ENCODE measurements around the gene JARID2.

Gene JARID2

GRCh38 chr6:15247500-15248450, 1.9 kb downstream of the JARID2 start:
- DNase-seq, result peak in 1 of 2 experiments; percentile 60

DNA sequence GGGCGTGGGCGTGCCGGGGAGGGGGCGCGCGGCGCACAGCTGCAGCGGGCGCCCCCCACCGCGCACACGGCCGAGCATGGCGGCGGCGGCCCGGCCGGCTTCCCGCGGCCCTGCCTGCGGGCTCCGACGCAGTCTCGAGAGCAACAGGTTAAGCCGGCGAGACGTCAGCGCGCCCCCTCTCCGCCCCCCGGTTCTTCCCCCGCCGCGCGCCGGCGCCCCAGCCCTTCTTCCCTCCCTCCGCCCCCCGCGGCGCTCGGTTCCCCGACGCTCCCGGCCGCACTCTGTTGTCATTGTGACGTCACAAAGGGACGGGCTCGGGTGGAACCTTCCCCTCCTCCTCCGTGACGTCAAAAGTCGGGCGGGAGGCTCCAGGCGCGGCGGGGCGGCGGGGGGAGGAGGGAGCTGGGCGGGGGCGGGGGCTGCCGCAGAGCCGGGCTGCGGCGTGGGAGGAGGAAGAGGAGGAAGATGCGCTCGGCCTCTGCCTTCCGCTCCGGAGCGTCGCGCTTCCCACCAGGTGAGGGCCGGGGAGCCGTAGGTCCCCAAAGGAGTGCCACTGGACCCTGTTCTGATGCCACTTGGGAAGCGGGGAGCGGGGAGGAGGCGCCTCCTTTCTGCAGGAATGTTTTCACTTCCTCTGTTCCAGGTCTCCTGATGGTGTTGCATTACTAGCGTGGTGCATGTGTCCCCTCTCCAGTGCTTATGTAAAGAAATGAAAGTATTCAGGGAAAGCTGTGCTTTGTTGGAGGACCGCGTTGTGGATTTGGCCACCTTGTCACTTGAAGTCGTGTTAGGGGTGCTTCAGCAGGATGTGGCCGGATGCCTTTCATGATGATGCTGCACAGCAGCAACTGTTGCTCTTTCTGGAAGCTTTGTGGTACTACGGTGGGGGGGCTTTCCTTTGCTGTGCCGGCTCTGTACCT, 2.8 kb downstream of the JARID2 start:
- DNase-seq, result peak; percentile 95

- DNase-seq, result peak in 1 of 2 experiments; percentile 33
These were observed 3.6 kb downstream of the JARID2 start for GRCh38 chr6:15249371-15250019.

GRCh38 chr6:15250187-15251168, 4.6 kb downstream of the JARID2 start:
- no peak for DNase-seq

- no peak for DNase-seq
These were observed 6.3 kb downstream of the JARID2 start for GRCh38 chr6:15252195-15252594.

- DNase-seq, result no peak
These were observed 7.5 kb downstream of the JARID2 start for GRCh38 chr6:15253203-15254022.

- peak in 1 of 2 experiments; percentile 59 for DNase-seq
These were observed 8.5 kb downstream of the JARID2 start for GRCh38 chr6:15254070-15254975.

DNA sequence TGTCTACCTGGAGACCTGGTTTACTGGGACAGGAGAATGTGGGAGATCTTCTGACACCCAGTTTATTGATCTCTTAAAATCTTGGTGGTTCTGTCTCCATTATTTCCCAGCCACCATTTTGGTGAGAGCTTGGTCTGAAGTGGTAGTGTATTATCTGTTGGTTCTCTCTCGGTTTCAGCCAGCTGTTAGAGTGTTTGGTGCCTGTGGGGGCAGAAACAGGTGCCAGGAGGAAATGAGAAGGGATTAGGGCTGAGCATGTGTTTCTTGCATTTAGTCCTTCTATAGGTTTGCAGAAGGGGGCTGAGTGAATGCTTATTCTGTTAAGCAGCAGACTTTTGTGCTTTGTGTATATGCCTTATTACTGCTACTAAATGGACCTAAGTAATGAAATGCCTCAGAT, 9.6 kb downstream of the JARID2 start:
- no peak for DNase-seq

- no peak for DNase-seq
These were observed 10.1 kb downstream of the JARID2 start for GRCh38 chr6:15255909-15256395.

- DNase-seq, result no peak
These were observed 10.8 kb downstream of the JARID2 start for GRCh38 chr6:15256538-15257271.

GRCh38 chr6:15257357-15258132, 11.7 kb downstream of the JARID2 start:
- no peak for DNase-seq

GRCh38 chr6:15259766-15260098, 13.9 kb downstream of the JARID2 start:
- no peak for DNase-seq

DNA sequence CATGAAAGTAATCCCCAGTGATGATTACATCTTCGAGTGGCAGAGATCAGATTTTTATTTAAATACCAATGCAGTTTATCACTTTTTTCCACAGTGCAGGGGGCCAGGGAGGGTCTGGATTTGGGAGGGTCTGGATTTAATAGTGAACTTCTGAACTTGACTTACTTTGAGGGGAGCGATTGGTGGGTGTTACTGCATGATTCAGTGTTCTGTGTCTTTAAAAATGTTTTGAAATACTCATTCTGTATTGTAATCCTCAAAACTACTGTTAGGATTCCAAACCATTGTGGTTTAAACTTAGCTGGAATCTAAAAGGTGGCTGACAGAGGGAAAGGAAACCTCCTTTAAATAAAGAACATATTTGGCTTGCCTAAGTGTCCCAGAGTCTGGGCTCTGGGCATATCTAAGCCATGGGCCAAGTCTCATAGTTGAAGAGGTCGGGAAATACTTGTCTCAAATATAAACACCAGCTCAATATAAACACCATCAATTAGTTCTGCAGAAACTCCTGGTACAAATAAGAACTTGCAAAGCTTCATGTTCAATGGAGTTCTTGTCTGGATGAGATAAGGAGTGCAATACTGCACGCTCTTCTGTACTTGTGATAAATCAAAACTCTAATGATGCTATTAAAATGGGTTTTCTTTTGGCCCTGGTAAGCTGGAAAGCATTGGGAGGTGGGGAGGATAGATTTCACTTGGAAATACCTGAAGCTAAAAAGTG, 14.4 kb downstream of the JARID2 start:
- DNase-seq, result no peak

DNA sequence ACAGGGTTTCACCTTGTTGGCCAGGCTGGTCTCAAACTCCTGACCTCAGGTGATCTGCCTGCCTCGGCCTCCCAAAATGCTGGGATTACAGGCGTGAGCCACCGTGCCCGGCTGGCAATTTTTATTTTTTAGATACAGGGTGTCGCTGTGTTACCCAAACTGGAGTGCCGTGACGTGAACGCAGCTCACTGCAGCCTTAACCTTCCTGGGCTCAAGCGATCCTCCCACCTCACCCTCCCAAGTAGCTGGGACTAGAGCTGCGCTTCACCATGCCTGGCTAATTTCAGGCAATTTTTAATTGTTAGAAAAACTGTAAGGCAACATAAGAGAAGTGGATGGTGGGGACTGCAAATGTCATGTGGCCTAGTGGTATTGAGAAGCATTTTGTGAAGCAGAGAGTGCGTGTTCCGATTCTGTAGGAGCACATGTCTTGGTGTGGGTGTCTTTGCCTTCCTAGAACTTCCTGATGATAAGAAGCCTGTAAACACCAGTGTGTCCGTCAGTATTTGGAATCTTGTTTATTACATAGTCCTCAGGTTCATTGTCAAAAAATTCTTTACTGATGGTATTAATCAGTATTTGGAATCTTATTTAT, 18.0 kb downstream of the JARID2 start:
- DNase-seq, result no peak

GRCh38 chr6:15264412-15264811, 18.5 kb downstream of the JARID2 start:
- no peak for DNase-seq

GRCh38 chr6:15264902-15265761, 19.3 kb downstream of the JARID2 start:
- peak; percentile 36 to 75 for DNase-seq
